GM12874 (cell line): ENCODE data around the gene IPO8.

Source experiments
- TF ChIP-seq, protein P1 (sequence below): IDR thresholded peaks from 2 replicates; pipeline ENCODE4 v1.5.1; 2011; ENCODE audit warnings: low read depth, mild to moderate bottlenecking, control low read depth, low read length, moderate library complexity; ENCODE audit not compliant: insufficient read depth

The IPO8 gene

DNA sequence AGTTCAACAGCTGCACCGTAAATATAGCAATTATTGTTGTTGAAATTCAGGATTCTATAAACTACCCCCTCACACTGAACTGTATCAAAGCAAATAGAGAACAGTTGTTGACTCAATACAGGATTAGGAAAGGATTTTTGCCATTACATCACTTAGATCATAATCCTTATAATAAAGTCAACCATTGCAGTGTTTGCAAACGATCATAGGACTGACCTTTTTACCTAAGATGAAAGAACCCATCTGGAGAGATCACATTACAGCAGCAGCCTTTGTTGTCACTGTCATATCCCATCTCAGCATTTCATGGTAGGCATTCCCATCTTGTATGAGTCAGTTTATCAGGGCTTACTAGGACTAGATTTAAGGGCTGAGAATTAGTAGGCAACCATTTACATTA, 96.1 kb downstream of the IPO8 start:
- TF ChIP-seq, protein P1, sequence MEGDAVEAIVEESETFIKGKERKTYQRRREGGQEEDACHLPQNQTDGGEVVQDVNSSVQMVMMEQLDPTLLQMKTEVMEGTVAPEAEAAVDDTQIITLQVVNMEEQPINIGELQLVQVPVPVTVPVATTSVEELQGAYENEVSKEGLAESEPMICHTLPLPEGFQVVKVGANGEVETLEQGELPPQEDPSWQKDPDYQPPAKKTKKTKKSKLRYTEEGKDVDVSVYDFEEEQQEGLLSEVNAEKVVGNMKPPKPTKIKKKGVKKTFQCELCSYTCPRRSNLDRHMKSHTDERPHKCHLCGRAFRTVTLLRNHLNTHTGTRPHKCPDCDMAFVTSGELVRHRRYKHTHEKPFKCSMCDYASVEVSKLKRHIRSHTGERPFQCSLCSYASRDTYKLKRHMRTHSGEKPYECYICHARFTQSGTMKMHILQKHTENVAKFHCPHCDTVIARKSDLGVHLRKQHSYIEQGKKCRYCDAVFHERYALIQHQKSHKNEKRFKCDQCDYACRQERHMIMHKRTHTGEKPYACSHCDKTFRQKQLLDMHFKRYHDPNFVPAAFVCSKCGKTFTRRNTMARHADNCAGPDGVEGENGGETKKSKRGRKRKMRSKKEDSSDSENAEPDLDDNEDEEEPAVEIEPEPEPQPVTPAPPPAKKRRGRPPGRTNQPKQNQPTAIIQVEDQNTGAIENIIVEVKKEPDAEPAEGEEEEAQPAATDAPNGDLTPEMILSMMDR = no peak

DNA sequence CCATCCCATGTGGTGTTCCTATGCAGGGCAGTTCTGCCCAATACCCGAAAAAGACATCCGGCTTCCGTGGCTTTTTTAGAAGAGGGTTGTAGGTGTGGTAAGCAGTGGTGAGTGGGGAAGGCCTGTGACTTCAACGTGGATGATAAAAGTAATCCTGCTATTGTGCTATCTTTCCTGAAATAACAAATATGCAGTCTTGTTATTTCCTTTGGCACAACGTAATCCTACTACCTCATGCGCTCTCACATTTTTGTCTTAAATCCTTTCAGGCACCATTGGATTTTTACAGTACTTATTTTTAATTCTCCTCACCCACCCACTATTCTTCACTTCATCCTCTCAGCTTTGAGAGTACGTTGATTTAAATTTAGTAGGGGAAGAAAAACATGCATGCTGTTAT, 96.8 kb downstream of the IPO8 start:
- TF ChIP-seq, protein P1 = no peak

DNA sequence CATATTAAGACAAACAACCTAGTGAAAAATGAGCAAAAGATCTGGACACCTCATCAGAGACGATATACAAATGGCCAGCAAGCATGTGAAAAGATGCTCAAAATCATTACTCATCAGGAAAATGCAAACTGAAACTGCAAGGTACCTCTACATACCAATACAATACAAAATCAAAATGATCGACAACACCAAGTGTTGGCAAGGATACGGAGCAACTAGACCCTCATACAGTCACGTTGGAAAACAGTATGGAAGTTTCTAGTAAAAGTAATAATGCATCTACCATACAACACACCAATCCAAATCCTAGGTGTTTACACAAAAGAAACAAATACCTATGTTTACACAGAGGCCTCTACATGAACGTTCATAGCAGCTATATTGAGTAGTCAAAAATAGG, 99.9 kb downstream of the IPO8 start:
- TF ChIP-seq, protein P1 = no peak

DNA sequence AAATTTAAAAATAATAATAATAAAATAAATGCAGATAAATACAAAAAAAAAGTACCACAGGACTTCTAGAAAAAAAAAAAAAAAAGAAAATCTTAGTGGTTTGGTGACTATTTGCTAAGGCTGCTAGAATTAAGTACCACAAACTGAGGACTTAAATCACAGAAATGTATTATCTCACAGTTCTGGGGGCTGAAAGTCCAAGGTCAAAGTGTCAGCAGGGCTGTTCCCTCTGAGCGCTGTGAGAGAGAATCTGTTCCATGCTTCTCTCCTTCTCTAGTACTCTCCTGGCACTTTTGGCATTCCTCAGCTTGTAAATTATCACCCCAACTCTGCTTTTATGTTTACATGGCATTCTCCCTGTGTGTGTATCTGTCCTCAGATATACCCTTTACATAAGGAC, 101.2 kb downstream of the IPO8 start:
- TF ChIP-seq, protein P1 = no peak

DNA sequence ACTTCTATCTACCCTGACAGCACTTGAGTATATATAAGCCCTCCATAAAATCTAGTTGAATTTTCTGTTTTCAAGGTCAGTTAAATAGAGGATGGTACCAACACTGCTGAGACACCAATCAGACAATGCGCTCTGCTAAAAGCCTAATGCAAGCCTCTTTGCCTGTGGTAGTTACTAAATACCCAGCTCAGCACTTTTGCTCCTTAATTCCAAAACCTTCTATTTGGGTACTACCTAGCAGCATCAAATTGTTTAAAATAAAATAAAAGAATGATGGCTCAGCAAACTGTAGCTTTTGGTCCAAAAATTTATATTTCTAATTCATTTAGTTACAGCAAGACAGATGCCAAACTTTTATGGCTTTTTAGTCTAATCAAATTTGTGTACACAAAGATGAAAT, 107.9 kb downstream of the IPO8 start:
- TF ChIP-seq, protein P1 = no peak

DNA sequence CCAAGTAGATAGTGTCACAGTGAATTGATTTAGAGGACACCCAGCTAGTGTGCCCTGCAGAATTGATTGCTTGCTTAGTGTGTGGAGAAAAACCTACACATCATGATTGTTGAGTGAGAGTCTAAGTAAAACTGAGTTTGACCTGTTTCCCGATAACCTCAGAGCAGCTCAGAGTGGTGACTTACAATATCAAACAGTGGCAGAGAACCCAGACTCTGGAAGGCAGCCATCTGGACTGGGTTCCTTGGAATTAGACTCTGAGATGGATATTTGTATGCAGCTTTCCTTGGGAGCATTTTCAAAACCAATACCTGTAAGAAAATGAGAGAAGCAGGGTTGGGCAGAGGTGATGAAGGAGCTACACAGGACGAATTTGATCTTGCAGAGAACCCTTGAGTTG, 109.8 kb downstream of the IPO8 start:
- TF ChIP-seq, protein P1 = no peak

DNA sequence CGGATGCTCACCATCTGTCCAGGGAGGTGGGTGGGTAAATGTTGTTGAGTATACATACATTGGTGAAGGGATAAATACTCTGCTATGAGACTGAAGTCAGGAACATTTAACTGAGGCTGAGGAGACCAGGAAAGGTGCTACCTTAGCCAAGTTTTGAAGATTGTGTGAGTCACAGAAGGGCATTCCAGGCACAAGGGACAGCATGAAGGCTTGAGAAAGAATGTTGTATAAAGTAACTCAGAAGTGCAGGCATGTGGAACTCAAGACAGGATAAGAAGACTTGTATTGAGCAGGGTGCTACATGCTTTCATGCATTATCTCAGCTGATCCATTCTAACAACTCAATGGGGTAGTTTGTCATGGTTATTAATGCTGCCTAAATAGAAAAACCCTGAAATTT, 112.7 kb downstream of the IPO8 start:
- TF ChIP-seq, protein P1 = no peak

DNA sequence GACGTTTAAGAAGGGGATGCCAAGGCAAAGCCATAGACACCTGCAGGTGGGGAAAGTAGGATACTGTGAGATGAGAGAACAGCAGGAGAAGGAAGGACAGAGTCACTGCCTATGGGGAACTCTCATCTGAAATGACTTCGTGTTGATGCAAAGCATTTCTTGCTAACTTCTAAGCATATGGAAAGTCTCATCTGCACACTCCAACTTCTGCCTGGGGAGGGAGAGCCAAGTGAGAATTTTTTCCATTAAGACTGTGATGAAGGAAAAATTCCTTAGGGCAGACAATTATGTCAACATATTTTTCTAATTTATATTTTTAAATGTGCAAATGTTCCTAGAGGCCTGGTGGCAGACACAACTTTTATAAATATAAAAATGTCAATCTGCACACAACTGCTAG, 115.3 kb downstream of the IPO8 start:
- TF ChIP-seq, protein P1 = no peak
